Choroid plexus epithelial cell (primary cell): Measurements from ENCODE around the gene CDC123.
A peak's percentile ranks its signal among the peaks of the same experiment; 100 is the strongest.

Experiments
- DNase-seq: peaks from one replicate; pipeline ENCODE4 v3.0.0-alpha.2; 2010; ENCODE audit warnings: low read depth
- H3K4me3 ChIP-seq: 2 replicates; pipeline ENCODE4 v1.5.1; 2011; ENCODE audit warnings: low read depth, mild to moderate bottlenecking, control low read depth, low read length, moderate library complexity
- CTCF ChIP-seq: conservative IDR thresholded peaks from 2 replicates; pipeline ENCODE4 v1.5.1; 2011; ENCODE audit warnings: low read depth, mild to moderate bottlenecking, control low read depth, inconsistent platforms, low read length, moderate library complexity

Gene CDC123

GRCh38 chr10:12195603-12196506 is at the start of gene CDC123, which contains the start of gene NUDT5:
CDC123 (plus strand) TSS chr10:12196188; CDS start chr10:12196246, 58 bp downstream.
NUDT5 (minus strand) TSS chr10:12195891; CDS start chr10:12186291, 9,600 bp downstream.
- H3K4me3 ChIP-seq = peak within 1 kb of the TSS; percentile 92
- peak; percentile 93 for DNase-seq
- no peak for TF ChIP-seq CTCF

- H3K4me3 ChIP-seq = no peak overlapping the region
- TF ChIP-seq CTCF = no peak
- no peak for DNase-seq
Measured at GRCh38 chr10:12150163-12150562, 45.8 kb upstream of the CDC123 start.

GRCh38 chr10:12154516-12154915 is 41.5 kb upstream of the CDC123 start:
- H3K4me3 ChIP-seq = no peak overlapping the region
- TF ChIP-seq CTCF = no peak
- no peak for DNase-seq

GRCh38 chr10:12156367-12157123 is 39.4 kb upstream of the CDC123 start:
- no peak for DNase-seq
- no peak overlapping the region for H3K4me3 ChIP-seq
- TF ChIP-seq CTCF = no peak

- no peak overlapping the region for H3K4me3 ChIP-seq
- TF ChIP-seq CTCF = no peak
- no peak for DNase-seq
Measured at GRCh38 chr10:12158111-12158510, 37.9 kb upstream of the CDC123 start.

GRCh38 chr10:12160664-12161063 is 35.3 kb upstream of the CDC123 start:
- no peak overlapping the region for H3K4me3 ChIP-seq
- DNase-seq = no peak
- TF ChIP-seq CTCF = no peak
